ENCODE measurements around the gene ZC3H7A.

The ZC3H7A gene

GRCh38 chr16:11768849-11769248 is 28.2 kb downstream of the ZC3H7A start:
- no peak for DNase-seq

DNA sequence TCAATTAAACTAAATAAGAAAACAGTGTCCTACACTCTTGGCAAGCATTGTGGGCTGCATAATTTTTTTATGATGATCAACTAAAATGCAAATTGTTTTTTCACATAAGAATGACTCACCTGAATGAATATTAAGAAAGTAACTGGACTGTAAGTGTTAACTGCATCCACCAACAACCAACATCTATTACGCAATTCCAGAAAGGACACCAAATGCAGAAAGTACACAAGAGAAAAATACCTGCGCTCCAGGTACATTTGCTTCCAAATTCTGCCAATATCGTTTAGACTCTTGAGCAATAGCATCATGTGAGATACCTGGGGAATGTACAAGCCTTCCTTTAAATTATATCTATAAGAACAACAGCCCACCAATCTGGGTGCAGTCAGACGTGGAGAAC is 34.6 kb downstream of the ZC3H7A start:
- DNase-seq = no peak

GRCh38 chr16:11759997-11760396 is 37.1 kb downstream of the ZC3H7A start:
- DNase-seq = no peak

DNA sequence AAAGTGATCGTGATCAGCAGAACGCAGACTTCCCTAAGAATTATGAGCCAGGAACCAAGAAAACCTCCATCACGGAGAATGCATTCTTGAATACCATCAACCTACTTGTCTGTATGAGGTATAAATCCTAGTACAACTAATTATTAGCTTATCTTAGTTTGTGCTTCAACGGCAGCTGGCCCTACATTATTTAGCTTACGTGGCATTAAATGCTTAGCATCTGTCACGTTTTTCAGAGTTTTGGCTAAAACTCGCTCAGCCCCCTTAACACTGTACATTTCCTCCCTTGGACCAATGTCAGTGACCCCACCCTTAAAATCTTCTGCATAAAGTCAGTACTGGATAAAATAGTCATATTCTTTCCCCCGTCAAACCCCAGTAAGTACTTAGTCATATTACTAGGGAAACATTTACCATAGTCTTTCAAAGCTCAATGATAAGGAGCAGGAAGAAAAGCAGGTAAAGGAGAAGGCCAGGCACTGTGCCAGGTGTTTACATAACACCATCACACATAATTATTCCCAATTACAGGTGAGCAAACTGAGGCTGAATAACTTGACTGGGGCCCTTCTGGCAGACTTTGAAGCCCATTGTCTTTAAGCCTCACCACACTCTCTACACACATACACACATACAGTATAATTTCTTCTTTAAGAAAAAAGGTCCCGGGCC is 37.8 kb downstream of the ZC3H7A start:
- no peak for DNase-seq

DNA sequence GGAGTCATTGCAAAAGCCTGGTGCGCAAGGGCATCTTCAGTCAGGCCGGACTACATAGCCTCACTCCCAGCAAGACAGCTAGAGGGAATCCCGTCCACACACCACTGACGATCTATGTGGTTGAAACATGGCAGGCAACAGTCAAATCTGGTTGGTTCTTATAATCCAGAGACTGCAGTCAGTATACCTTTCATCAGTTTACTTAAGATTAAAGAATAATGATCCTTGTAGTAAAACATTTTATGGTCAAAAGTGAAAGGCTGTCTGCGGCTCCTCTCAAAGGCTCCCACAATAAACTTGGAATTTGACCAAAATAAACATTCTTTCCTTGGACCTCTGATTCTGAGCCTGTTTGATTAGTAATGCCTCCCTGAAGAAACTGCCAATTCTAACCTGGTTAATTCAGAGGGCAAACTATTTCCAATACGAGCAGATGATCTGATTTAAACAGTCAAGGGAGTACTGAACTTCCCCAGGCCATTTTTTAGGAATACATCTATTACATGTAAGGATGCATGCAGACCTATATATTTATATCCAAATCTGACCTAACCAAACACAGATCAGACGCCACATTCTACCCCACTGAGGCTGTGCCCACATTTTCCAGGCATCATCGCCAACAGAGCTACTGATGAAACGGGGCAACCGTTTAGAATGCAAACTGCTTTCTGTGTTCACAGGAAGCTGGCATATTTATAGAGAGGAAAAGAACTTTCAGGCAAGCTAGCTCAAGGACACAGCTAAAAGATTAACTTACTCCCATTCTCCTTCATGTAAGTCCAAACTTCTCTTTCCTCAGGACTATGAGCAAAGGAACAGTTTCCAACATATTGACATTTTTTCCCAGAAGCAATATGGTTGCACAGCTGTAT is 39.1 kb downstream of the ZC3H7A start:
- DNase-seq = peak; percentile 42

DNA sequence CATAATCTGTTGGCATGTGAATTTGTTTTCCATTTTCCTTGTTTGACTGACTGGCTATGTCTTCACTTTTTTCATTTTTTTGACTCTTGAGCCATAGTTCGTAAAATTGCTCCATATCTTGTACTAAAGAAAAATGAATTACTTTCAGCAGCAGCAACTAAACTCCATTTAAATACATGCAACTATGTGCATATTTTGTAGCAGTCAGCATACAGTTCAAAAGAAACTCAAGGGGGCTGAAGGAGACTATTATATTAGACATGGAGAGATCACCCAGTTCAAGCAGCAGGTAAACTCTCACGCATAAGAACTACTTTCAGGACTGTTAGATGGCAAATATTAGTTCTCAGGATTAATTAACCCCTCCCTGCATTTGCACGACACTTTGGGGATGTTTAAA is 40.8 kb downstream of the ZC3H7A start:
- no peak for DNase-seq

GRCh38 chr16:11755022-11755760 is 41.9 kb downstream of the ZC3H7A start:
- DNase-seq = no peak

- DNase-seq = no peak
Observed at GRCh38 chr16:11752856-11753255, 44.2 kb downstream of the ZC3H7A start.

DNA sequence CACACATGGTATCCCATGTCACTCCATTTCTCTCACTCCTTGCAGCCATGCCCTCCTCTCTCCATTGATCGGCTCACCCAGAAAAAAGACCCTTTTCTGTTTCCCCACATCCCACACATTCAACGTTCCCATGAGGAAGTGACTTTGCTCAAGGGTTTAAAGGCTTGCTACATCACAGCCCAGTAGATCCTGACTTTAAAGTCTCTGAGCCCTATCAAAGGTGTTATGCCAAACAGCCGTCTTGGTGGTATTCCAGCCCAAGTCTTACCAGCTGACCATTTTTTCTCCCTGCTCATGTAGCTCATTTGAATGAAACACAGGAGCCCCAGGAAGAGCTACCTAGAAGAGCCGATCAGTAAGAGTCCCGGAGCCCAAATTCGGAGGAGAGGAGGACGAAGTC is 47.0 kb downstream of the ZC3H7A start:
- DNase-seq = no peak

GRCh38 chr16:11748404-11749254 is 48.4 kb downstream of the ZC3H7A start:
- DNase-seq = no peak

GRCh38 chr16:11747949-11748403 is 49.1 kb downstream of the ZC3H7A start:
- no peak for DNase-seq

DNA sequence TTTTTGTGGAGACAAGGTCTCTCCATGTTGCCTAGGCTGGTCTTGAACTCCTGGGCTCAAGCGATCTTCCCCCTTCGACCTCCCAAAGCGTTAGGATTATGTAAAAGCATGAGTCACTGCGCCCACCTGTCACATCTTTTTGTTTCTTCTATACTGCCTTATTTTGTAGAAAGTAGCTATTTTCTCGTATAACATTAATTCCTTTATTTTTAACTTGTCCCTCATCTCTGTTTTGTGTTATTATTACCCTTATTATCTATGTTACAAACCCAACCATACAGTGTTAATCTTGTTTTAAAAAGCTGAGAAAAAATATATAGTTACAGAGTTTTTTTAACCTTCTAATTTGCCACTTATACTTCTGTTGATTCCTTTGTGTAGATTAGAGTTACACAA is 53.0 kb downstream of the ZC3H7A start:
- no peak for DNase-seq

GRCh38 chr16:11743308-11744074 is 53.6 kb downstream of the ZC3H7A start:
- peak; percentile 44 for DNase-seq

DNA sequence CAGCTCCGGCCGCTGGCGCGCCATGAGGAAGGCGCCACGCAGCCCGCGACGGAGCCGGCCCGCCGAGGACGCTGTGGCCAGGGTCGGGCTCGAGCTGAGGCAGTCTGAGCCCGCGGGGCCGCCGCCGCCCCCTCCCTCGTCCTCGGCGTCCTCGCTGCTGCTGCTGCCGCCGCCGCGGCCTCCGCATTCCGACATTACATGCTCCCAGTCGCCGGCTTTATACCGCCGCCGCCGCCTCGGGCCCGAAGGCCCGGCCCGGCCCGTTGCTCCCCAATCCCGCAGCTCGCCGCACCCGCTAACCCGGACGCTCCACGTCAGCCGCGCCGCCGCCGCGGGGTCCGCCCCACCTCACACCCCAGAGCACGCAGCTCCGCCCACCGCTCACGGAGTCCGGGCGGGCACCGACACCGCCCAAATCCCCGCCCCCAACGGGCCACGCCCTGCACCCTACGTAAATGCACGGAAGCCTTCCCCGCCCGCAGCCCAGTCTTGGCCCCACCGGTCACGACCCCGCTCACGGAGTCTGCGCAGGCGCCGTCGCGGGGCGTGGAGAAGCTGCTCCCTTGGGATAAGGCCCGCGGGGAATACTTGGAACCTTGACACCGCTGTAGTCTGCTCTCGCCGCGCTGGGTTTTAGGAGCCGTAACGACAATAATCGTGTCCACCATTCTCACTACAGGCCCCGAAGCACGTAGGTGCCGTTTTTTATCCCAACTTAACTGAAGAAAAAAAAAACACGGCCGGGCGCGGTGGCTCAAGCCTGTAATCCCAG is 54.3 kb downstream of the ZC3H7A start, which contains the start of gene TXNDC11:
TXNDC11 (minus strand) TSS at position 322 of the 772 bp plus-strand sequence; CDS start at position 195, 127 bp downstream.
- DNase-seq = peak; percentile 97

DNA sequence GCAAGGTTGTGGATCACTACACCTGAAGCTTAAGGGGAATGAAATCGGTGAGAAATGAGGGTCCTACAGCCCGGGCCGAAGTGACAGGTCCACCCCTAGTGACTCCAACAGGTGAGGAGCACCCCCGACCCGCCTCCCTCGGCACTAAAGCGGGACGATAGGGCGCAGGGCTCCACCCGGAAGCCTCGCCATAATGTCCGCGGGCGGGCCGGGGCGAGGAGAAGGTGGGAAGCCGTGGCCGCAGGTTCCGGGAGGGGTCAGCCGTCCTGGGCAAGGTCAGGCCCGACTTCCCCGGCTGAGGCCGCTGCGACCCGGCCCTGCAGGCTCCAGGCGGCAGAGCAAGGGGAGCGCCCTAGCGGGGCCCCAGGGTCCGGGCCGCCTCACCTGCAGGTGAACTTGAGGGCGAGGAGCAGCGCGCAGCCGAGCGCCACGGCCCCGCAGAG is 54.9 kb downstream of the ZC3H7A start:
- no peak for DNase-seq

GRCh38 chr16:11740567-11740966 is 56.5 kb downstream of the ZC3H7A start:
- DNase-seq = no peak

DNA sequence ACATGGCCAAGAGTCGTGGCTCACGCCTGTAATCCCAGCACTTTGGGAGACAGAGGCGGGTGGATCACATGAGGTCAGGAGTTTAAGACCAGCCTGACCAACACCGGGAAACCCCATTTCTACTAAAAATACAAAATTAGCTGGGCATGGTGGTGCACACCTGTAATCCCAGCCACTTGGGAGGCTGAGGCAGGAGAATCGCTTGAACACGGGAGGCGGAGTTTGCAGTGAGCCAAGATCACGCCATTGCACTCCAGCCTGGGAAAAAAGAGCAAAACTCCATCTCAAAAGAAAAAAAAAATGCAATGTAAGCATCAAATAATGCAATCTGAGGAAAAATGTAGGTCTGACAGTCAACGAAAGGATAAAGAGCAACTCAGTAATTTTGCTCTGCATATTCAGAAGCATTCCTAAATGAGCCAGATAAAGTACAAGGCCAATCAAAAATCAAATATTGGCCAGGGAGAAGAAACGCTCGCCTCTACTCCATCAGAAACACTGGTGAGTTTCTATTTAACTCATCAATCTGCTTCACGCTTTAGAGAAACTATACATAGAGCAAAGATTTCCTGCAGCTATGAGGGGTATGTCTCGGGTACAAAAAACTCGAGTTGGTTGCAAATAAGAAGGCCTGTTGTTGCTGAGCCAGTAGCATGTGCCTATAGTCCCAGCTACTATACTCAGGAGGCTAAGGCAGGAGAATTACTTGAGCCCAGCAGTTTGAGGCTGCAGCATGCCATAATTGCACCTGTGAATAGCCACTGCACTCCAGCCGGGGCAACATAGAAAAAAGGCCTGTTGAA is 58.1 kb downstream of the ZC3H7A start:
- DNase-seq = no peak

- no peak for DNase-seq
Observed at GRCh38 chr16:11737713-11738112, 59.3 kb downstream of the ZC3H7A start.

- no peak for DNase-seq
Observed at GRCh38 chr16:11736903-11737302, 60.2 kb downstream of the ZC3H7A start.

- DNase-seq = no peak
Observed at GRCh38 chr16:11735787-11736186, 61.3 kb downstream of the ZC3H7A start.
